ENCODE results near the gene ZBTB47.

Gene ZBTB47

DNA sequence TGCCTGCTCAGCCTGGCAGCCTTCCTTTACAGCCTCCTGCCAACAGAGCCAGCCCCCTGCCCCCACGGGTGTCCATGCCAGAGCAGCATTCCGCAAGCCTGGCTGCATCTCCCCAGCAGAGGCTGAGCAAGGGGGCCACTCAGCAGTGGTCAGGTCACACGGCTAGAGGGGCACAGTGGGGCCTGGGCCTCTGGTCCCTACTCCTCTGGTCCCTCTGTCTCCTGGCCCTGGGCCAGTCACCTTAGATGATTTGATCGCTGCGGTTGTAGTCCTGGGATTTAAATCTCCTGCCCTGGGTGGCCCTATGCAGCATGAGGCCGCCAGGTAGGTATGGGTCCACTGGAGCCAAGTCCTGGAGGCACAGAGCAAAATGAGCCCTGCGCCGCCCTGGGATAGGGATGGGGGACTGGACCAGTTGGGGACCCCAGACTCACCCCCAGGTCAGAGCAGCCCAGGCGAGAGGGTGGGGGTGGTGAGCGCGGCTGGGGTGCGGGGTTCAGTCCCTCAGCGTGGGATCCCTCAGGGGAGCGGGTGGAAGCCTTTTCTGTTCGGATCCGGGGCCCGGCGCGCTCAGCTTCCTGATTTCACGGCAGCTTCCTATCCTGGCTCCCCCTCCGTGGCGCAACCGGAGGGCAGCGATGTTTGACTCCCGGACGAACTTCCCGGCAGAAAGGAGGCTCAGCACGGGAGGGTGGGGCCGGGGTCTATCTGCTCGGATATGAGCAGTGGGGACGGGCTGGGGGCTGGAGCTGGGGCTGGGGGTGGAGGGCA lies at the start of gene ZBTB47:
ZBTB47 (plus strand) TSS at position 138 of the 771 bp plus-strand sequence. CDS start 4,659 bp downstream, outside the sequence.
- DNase-seq (ENCODE audit: low spot score): peak; percentile 33

DNA sequence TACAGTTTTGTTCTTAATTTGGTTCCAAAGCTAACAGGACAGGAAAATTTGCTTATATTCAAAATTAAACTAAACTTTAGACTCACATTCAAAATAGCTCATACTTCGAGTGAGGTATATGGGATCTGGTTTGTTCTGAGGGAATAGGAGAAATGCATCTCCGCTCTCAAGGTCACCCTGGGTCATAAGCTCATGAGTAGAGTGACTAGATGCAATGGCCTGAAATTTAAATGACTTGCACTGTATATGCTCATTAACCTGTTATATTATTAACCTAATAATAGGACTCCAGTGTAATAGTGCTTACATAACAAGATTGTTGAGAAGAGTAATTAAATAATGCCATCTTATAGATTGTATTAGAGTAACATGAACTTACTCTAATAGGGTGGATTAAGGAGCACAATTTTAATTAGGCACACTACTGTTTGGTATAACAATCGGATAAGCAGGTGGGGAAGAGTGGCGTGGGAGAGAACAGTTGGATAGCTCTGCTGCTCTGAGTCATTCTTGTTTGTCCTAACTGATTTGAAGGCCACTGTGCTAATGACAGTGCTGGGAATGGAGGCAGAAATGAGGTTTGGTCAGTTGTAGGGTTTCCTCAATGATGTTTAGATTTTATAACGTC lies 47.8 kb upstream of the ZBTB47 start:
- DNase-seq (ENCODE audit: low spot score): no peak

DNA sequence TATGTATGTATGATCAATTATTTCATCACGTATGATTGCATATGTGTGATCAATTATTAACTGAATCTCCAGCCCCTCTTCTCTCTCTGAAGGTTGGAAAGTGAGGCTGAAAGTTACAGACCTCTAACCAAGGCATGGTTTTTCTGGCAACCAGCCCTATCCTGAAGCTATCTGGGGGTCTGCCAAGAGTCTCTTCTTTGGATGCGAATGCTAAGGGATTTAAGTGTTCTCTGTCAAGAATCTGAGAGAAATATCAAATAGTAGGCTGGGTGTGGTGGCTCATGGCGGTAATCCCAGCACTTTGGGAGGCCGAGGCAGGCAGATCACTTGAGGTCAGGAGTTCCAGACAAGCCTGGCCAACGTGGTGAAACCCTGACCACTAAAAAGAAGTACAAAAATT lies 44.9 kb upstream of the ZBTB47 start:
- DNase-seq (ENCODE audit: low spot score): no peak

DNA sequence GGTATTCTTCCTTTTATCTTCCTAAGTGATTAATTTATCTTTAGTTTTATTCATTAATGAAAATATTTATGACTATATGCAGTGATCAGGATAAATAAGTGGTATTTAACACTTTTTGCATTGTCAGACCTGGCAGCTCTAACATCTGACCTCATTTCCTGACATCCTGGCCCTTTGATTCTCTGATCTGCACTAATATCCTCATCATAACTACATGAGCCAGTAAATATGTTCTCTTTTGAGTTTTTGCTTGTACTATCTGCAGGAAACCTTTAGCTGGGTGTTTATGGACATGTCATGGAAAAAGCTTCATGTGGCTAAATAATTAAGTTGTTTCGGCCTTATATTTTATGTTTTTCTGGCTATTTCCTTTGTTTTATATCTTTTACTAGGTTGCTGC lies 42.5 kb upstream of the ZBTB47 start:
- peak; percentile 60 for DNase-seq (ENCODE audit: low spot score)

DNA sequence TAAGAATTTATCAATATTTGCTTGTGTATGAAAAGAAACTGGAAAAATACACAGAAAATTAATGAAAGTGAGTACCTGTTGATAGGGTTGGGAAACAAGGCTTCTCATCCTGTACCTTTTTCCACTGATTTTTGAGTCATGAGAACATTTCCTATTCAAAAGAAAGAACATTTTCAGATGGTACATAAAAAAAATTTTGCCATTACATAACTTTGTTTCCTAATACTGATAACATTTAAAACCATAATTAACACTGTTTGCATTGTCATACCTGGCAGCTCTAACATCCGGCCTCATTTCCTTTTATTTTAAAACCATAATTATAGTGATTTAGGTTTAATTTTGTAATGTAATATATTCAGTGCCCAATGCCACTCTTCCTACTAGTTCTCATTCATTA lies 41.3 kb upstream of the ZBTB47 start:
- DNase-seq (ENCODE audit: low spot score): no peak

DNA sequence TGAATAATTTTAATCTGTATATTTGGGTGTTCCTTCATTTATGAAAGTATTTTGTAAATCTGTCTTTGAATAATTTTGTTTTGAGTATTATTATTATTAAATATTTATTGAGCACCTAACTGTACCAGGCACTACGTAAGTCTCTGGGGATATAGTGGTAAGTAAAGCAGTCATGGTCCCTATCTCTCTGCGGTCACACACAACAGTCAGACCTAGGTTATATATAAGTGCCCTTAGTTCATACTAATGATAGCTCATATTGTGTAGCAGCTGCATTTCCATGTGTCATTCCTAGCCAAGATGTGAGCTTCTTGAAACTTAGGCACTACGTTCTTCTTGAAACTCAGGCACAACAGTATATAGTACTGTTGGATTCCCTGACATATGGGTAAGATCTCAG lies 40.6 kb upstream of the ZBTB47 start:
- no peak for DNase-seq (ENCODE audit: low spot score)

DNA sequence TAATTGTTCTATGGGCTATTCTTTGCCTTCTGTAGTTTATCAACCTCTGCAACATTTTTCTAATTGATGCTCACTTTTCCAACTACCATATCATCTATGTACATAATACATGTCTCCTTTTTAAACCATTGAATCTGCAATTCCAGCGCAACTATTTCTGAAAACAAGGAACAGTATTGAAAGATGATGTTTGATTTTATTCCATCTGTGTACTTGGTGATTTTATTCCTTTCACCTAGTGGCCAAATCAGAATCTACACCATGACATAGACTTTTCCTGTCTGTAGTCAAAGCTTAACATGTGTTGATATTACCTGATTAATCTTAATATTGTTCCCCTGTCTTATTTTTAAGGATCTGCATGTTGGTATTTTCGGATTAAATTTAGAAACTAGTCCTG lies 40.0 kb upstream of the ZBTB47 start:
- DNase-seq (ENCODE audit: low spot score): peak; percentile 44

DNA sequence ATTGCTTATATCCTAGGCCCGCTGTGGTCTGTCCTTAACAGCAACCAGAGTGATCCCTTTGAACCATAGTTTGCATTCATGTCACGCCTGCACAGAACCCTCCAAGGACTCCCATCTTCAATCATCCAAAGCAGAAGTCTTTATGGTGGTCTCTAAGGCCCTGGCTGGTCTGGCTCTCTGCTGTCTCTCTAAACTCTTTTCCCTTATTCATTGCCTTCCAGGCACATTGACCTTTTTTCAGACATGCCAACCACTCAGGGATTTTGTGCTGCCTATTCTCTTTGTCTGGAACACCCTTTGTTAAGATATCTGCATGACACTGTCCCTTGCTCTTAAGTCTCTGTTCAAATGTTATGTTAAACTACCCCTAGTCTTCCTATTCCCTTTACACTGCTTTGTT lies 21.9 kb upstream of the ZBTB47 start:
- no peak for DNase-seq (ENCODE audit: low spot score)

DNA sequence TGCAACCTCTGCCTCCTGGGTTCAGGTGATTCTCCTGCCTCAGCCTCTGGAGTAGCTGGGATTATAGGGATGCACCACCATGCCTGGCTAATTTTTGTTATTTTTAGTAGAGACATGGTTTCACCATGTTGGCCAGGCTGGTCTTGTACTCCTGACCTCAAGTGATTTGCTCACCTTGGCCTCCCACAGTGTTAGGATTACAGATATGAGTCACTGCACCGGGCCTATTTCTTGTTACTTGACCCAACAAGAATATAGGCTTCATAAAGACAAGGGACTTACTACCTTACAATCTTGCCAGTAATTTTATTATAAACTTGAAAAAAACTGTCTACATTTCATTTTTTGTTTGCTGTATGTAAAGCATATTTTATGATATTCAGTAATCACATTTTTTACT lies 21.4 kb upstream of the ZBTB47 start:
- DNase-seq (ENCODE audit: low spot score): no peak

DNA sequence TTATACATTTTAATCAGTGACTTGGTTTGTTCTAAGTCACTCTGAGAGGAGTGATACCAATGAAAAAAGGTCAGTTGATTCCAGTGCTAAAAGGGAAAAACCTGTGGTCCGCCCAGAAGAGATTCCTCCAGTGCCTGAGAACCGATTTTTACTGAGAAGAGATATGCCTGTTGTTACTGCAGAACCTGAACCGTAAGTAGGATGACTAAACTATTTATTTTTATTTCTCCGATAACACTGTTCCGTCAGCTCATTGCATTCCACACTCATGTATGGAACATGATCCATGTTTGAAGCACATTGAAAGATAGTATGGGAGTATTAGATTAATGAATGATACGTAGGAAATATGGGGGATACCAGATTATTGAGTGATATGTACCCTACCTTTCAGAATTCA lies 20.0 kb upstream of the ZBTB47 start:
- DNase-seq (ENCODE audit: low spot score): no peak

DNA sequence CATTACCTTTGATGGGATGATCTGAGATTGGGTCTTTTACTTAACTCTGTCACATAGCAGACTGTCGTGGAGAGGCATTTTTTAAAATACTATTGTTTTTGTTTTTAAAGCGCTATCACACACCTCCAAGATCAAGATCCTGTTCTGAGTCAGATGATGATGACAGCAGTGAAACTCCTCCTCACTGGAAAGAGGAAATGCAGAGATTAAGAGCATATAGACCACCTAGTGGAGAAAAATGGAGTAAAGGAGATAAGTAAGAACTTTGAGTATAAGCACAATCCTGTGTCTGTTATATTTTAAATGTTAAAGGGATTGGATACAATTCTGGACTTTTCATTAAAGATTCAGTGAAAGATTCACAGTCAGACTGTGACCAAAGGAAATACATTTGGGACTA lies 18.4 kb upstream of the ZBTB47 start:
- DNase-seq (ENCODE audit: low spot score): peak; percentile 66

DNA sequence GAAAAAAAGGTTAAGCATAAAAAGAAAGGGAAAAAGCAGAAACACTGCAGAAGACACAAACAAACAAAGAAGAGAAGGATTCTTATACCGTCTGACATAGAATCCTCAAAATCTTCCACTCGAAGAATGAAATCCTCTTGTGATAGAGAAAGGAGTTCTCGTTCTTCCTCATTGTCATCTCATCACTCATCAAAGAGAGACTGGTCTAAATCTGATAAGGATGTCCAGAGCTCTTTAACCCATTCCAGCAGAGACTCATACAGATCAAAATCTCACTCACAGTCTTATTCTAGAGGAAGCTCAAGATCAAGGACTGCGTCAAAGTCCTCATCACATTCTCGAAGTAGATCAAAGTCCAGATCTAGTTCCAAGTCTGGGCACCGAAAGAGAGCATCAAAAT lies 16.5 kb upstream of the ZBTB47 start:
- DNase-seq (ENCODE audit: low spot score): no peak

DNA sequence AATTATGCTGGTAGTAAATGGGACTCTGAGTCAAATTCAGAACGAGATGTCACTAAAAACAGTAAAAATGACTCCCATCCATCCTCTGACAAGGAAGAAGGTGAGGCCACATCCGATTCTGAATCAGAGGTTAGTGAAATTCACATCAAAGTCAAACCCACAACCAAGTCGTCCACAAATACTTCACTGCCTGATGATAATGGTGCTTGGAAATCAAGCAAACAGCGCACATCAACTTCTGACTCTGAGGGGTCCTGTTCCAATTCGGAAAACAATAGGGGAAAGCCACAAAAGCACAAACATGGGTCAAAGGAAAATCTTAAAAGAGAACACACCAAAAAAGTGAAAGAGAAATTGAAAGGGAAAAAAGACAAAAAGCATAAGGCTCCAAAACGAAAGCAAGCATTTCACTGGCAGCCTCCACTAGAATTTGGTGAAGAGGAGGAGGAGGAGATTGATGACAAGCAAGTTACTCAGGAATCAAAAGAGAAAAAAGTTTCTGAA lies 15.1 kb upstream of the ZBTB47 start:
- no peak for DNase-seq (ENCODE audit: low spot score)

DNA sequence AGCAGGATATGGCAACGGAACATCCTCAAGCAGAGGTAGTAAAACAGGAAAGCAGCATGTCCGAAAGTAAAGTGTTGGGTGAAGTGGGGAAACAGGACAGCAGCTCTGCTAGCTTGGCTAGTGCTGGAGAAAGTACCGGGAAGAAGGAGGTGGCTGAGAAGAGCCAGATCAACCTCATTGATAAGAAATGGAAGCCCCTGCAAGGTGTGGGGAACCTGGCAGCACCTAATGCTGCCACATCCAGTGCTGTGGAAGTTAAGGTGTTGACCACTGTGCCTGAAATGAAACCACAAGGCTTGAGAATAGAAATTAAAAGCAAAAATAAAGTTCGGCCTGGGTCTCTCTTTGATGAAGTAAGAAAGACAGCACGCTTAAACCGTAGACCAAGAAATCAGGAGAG lies 14.3 kb upstream of the ZBTB47 start:
- DNase-seq (ENCODE audit: low spot score): no peak

DNA sequence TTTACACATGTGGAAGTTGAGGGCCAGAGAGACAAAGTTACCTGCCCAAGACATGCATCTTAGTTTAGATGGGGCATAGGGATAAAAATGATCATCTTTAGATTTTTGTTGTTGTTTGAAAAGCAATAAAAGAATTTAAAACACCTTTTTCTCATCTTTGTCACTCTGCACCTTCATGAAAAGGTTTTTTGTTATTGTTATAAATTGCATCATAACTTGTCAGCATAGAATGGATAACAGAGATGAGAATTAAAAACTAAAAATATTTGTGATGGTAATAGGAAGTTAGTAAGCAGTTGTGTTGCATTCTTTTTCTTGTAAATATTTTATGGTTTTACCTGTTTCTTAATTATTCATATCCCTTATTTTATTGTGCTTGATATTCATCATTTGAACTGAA lies 13.4 kb upstream of the ZBTB47 start:
- DNase-seq (ENCODE audit: low spot score): no peak

DNA sequence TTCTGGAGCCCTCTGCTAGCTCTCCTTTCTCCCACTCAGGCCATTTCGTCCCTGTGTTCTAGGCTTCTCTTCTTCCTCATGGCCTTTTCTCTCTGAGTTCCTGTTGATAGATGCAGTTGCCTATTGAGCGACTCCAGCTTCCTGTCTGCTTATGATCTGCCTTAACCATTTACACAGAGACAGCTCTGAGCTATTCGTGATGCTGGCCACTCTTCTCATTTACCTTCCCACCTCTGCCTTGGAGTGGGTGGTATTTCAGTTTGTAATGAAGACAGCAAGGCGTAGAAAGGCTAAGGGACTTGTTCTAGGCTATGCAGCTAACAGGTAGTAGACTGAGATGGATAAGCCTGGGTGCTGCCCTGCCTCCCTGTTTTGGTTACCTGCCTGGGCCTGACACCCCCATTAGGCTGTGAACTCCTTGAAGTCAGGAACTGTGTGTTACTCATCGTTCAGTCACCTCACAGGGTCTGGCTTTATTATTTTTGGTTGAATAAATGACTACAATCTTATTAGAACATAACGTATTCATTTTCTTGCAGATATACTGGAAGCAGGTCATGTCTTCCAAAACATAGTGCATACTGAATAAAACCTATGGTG lies 12.6 kb upstream of the ZBTB47 start:
- no peak for DNase-seq (ENCODE audit: low spot score)

DNA sequence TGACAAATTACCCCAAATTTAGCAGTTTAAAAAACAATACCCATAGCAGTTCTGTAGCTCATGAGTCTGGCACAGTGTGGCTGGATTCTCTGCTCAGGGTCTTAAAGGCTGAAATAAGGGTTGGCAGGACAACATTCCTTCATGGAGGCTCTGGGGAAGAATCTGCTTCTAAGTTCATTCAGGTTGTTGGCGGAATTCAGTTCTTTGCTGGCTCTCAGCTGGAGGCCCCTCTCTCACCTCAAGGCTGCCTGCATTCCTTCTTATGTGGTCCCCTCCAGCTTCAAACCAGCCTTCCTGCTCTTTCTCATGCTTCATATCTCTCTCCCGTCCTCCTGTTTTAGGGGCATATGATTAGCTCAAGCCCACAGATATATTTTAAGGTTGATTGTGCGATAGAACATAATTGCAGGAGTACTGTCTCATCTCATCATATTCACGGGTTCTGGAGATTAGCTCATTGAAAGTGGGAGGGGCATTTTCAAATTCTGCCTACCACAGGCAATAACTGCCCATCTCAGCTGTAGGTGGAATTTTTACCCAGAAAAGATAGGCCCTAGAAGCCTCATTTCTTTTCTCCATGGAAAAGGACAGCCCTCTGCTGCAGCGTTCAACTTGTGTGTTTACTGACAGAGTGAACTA lies 5.6 kb upstream of the ZBTB47 start:
- no peak for DNase-seq (ENCODE audit: low spot score)

DNA sequence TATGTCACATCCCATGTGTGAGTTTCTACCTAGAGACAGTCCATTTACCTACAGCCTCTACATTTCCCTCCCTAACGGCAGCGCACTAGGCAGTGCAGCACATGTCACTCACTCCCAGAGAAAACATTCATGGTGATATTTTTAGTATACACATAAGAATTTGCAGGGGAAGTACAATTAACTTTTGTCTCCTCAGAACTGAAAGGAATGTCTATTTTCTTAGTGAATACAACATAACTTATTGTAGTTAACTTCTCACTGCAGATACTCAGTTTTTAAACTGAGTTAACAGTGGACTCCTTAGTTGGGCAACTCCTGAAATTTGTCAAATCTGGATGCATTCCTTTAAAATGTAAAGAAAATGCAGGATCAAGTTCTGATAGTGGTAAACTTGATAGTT lies 4.5 kb upstream of the ZBTB47 start:
- DNase-seq (ENCODE audit: low spot score): no peak

DNA sequence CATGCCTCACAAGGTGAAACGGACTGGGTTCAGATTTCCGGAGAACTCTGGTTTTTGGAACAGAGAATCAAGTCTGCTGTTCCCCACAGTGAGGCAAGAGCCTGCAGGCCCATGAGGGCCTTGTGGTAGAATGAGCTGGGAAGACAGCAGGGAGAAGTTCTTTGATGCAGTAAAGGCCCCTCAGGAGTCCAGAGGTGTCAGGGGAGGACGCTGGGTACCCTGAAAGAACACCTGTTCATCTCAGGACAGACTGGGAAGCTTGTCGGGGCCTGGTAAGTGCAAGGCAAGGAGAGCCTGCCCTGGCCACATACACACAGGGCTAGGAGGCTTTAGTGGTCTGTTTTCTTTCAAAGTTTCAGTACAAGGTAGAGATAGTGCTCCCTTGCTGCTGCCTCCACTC lies 3.7 kb upstream of the ZBTB47 start:
- no peak for DNase-seq (ENCODE audit: low spot score)

DNA sequence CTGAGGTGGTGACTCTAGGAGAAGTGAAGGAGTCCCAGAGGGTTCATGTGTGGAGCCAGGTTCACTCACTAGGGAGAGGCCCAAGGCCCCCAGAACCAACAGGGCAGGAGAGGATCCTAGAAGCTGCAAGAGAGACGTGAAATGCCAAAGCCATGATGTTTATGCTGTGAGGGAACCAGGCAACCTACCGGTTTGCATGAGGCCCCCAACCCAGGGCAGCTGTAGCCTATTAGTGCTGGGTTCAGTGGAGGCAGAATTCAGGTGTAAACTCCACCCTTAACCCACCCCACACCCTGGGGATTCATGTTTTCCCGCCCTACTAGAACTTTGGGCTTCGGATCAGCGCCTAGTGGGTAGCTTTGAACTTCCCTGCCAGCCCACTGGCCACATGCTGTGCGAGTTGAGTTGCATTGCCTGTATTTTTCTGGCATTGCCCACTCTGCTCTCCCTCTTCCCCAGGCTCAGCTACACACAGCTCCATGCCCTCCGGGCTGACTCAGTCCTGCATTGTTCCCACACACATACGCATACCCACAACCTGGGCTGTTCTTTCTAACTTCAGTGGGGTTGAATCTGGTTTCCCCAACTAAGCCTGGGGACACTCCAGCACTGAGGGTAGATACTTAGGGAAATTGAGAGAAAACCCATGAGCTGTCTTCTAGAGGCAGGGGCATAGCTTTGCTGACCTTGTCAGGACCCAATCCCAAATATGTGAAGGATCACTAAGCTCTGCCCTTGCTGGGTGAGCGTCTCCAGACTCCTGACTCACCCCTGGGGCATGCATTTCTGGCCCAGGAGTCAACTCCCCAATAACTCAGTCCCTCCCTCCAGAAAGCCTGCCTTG lies 2.0 kb upstream of the ZBTB47 start:
- DNase-seq (ENCODE audit: low spot score): no peak

DNA sequence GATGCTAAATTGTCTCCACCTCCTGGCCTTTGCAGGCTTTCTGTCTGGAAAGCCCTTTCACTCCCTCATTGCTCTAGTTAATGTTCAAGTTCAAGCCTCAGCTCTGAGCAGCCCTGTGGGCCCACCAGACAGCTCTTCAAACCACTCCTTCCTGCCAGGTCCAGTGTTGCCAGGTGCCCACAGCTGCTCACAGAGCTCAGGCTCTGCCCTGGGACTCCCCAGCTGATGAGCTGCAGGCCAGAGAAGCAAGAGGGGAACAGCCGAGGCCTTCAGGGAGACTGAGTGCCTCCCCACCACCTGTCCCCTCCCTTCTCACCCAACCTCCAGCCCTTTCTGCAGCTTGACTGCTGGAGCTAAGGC lies 1.3 kb upstream of the ZBTB47 start:
- DNase-seq (ENCODE audit: low spot score): no peak
